Hematopoietic multipotent progenitor cell treated with erythropoietin and hydrocortisone succinate and interleukin-3 and kit ligand, for 17 days (in vitro differentiated cells): ENCODE measurements around the gene LUC7L2.
"Not testable (repeated sequence)": the region's sequence is repeated elsewhere in the genome, so short reads cannot be mapped to it uniquely, and the experiment has no call there.

ENCODE experiments used
- DNase-seq: peaks from one replicate; pipeline ENCODE4 v3.0.0-alpha.2; 2015; ENCODE audit warnings: low spot score

Gene LUC7L2

DNA sequence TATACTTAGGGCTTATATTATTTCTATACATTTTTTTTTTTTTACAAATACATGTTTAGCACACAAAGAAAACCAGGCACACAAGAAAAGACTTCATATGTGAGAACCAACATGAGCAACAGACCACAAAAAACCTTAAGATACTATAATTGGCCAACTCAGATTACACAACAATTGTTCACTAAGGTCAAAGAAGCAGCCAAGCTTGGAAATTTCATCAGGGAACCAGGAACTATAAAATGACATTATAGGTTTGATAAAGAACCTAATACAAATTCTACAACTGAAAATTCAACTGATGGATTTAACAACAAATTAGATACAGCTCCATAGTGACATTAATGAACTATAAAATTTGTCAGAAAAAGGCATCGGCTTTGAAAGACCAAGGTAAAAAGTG, 4.4 kb upstream of the LUC7L2 start:
- no peak for DNase-seq

- DNase-seq = not testable (repeated sequence)
These were observed 1.8 kb upstream of the LUC7L2 start for GRCh38 chr7:139357729-139358506.

- peak; percentile 54 for DNase-seq
These were observed 941 bp upstream of the LUC7L2 start for GRCh38 chr7:139358541-139359365.

DNA sequence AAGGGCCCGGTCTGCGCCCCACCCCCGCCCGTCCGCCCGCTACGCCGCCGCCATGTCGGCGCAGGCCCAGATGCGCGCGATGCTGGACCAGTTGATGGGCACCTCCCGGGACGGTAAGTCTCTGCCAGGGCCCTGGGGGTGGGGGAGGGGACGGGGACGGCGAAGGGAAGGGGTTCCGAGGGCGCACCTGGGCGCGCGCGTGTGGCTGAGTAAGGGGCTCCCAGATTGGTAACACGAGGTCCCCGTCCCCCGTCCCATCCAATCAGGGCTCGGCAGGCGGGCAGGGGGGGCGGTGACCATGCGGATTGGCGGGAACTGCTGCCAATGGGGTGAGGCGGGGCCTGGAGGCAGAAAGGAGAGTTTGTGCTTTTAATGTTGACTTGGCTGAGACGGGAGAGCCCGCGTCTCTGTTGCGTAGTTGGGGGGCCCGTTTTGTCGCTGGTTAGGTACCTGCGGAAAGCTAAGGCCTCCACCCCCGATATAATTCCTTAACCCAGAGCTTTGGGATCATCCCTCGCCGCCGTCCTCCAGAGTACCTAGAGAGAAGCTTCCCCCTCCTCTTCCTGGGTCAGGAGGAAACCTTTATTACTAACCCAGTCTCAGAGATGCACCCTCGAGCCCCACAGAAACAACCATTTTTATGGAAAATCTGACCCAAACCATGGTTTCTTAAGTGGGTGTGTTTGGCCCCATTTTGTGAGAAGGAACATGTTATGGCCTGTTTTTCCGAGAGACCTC, 685 bp downstream of the LUC7L2 start:
- DNase-seq = peak; percentile 91

DNA sequence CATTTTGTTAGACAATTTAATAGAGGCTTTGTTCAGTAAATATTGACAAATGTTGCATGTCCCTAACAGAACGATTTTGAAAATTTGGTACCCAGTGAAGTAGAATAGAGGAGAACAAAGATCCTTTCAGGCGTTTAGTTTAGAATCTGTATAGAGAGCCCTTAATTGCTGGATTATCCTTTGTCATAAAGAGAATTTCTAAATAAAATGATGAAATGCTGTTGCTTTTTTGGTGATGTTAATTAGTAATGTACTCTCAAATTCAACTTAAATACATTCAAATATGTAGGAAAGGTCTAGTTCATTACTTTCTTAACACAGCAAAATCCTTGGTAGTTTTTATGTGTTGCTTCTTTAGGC, 1.2 kb downstream of the LUC7L2 start:
- DNase-seq = peak; percentile 33

DNA sequence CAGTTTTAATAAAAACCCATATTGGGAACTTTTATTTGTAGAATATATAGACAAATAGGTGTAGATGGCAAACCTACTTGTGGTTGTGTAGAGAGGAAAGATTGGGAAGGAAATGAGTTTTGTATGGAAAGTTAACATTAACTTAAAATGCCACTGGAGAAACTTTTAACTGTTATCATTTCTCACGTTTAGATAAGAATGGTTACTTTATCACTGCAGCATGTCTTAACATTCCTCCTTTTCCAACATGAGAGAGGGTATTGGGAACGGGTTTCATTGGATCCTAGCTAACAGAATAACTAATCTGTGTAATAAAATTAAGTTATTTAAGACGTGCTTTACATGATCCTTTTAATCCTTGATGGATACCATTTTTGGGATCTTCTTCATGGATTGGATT, 1.8 kb downstream of the LUC7L2 start:
- DNase-seq = no peak

DNA sequence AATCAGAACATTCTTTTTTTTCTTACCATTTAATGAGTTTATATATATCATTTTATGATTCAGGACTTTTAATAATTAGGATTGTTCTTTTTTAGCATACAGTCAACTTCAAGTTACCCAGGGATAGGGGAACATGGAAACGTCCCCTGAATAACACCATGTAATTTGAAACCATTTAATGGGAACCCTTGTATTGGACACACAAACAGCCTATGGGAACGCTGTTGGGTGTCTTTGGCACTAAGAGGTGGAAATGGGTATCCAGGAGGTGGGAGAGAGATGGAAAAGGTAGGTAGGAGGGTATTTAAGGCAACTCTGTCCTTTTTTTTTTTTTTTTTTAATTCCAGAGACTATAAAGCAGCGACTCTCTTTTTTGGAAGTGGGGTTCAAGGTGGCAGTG, 2.6 kb downstream of the LUC7L2 start:
- DNase-seq = no peak

- DNase-seq = no peak
These were observed 3.3 kb downstream of the LUC7L2 start for GRCh38 chr7:139362981-139363380.

DNA sequence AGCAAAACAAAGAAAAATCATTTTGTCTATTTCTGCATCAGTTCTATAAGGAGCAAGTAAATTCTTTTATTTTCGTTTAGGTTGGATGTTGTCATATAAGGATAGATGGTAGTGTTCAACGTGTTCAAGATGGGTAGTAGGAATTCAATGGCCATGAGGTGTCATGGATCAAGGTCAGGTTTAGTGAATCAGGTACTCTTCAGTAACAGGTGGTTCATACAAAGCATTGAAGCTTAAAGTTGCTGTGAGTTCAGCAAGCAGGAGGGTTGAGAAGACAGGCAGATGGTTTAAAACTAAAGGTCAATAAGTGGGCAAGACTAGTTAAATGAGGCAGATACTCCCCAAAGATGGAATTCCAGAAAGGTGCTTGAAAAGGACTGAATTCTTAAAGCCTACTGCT, 5.6 kb downstream of the LUC7L2 start:
- DNase-seq = no peak

DNA sequence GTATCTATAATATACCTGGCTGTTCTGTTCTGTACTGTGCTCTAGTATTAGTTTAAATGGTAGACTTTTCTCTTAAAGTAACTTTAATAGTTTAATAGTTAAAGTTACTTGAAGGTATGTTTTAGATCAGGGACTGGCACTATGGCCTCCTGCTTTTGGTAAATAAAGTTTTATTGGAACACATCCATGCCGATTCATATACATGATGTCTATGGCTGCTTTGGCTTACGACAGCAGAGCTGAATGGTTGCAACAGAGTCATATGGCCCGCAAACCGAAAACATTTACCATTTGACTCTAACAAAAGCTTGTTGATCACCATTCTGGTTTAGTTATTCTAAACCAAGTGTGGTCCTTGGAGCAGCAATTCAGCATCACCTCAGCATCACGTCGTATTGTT, 6.7 kb downstream of the LUC7L2 start:
- no peak for DNase-seq

- DNase-seq = no peak
These were observed 7.9 kb downstream of the LUC7L2 start for GRCh38 chr7:139367438-139368155.

DNA sequence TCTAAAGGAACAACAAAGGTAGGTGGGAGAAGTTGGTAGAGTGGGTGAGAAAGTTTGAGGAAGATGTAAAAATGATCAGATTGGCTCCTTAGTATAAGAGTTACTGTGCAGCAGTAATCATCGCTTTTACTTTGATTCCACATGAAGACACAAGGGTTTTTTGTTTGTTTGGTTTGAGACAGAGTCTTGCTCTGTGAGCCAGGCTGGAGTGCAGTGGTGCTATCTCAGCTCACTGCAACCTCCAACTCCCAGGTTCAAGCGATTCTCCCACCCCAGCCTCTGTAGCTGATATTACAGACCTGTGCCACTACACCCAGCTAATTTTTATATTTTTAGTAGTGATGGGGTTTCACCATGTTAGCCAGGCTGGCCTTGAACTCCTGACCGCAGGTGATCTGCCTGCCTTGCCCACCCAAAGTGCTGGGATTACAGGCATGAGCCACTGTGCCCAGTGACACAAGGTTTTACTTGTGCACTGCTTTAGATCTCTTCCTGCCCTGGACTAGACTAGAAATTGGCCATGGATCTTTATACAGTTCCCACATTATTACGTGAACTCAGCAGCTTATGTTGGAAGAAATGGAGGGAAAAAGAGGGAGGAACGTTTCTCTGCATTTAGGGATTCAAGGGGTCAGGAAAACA, 10.7 kb downstream of the LUC7L2 start:
- DNase-seq = no peak

GRCh38 chr7:139370943-139371313, 11.2 kb downstream of the LUC7L2 start:
- DNase-seq = no peak

DNA sequence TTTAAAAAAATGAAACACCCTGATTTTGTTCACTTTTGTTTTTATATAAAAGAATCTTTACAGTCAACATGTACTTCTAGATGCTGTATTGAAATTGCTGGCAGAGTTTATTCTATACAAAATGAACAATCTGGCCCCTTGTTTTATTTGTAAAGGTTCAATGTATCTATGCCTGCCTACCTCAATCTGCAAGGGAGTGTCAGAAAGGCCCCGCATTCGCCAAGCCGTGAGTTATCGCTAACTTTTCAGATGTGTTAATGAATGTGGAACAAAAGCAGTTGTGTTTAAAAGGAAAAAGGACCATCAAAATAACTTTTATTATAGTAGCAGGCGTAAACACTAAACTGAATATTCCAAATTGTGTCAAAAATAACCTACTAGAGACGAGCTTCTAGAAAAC, 14.6 kb downstream of the LUC7L2 start:
- DNase-seq = no peak

DNA sequence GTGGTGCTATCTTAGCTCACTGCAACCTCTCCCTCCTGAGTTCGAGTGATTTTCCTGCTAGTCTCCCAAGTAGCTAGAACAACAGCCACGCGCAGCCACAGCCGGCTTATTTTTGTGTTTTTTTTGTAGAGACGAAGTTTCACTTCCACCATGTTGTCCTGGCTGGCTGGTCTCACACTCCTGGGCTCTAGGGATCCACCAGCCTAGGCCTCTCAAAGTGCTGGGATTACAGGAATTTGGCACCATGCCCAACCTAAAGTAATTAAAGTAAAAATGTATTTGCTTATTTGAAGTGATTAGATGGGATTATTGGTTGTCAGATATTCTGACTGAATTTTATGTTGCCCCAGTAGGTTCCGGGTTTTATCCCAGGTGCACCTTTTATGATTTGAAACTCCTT, 22.7 kb downstream of the LUC7L2 start:
- no peak for DNase-seq

- no peak for DNase-seq
These were observed 24.9 kb downstream of the LUC7L2 start for GRCh38 chr7:139384611-139385010.

- no peak for DNase-seq
These were observed 27.9 kb downstream of the LUC7L2 start for GRCh38 chr7:139387594-139387993.

DNA sequence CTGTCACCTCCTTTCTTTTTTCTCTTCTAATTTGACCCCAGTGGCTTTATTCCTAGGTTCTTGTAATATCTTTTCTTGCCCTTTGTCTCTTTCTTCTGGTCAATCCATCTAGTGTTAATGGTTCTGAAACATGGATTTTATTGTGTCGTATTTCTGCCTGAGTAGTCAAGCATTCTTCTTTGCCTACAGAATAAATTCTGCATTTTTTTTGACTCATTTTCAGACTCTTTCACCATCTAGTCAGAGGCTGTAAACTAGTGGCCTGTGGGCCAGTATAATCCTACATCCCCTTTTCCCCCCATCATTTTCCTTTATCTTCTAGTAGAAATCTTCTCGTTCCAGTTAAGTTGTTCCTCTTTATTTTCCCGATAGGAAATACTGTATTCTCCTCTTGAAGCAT, 29.4 kb downstream of the LUC7L2 start:
- no peak for DNase-seq

- no peak for DNase-seq
These were observed 30.1 kb downstream of the LUC7L2 start for GRCh38 chr7:139389774-139390173.

DNA sequence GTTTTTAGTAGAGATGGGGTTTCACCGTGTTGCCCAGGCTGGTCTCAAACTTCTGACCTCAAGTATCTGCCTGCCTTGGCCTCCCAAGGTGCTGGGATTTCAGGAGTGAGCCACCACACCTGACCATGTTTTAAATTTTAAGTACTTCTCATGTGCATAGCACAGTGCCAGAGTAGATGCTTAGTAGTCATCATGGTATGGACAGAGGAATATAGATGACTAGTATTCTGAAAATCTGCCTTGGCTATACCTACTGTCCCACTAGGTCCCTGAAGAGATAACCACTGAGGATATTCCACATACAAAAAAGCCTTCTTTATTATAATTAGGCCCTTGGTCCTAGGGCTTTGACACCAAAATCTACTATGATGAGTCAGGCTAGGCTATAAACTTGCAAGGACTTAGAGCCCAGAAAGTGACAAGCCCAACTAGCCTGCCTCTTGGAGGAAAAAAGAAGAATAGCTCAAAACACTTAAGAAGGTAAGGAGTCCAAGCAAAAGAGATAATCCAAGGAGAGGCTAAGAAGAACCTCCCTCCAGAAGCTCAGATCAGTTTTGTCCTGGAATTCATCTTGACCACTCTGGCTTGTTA, 34.0 kb downstream of the LUC7L2 start:
- no peak for DNase-seq

DNA sequence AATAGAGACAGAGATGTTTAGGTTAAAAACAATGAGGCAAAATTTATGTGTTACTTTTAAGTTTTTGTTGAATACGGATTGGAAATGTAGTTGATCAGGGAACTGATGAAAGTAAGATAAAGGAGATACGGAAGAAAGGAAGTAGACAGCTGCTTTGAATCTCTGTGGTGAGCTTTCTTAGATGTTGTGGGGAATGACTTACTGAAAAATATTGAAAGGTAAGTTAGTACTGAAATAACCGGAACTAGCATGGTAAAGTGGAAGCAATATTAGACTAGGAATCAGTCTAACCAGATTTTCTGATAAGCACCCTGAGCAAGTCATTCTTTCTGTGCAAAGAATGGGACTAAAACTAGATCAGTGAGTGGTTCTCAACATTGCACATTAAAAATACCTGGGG, 34.8 kb downstream of the LUC7L2 start:
- DNase-seq = no peak
